H9 (cell line): ENCODE results near the gene KRT32. TPM values are rescaled to one million over a fixed set of nuclear protein-coding genes. Genes with fewer than 3 reads are reported as not detected.

Experiments
- DNase-seq: peaks from one replicate; pipeline ENCODE4 v3.0.0-alpha.2; 2017
- H2AFZ ChIP-seq: one replicate; pipeline ENCODE4 v1.6.1; 2013; ENCODE audit warnings: mild to moderate bottlenecking, low read length, control low read depth, moderate library complexity
- H2AK5ac ChIP-seq: 2 replicates; pipeline ENCODE4 v1.6.1; 2013; ENCODE audit warnings: low read length, control low read depth, mixed read lengths; ENCODE audit not compliant: insufficient read length
- H2BK120ac ChIP-seq: one replicate; pipeline ENCODE4 v1.6.1; 2013; ENCODE audit warnings: low read depth, mild to moderate bottlenecking, low read length, control low read depth, inconsistent platforms; ENCODE audit not compliant: poor library complexity, severe bottlenecking
- H2BK12ac ChIP-seq: 2 replicates; pipeline ENCODE4 v1.6.1; 2013; ENCODE audit warnings: low read length, control low read depth, mixed read lengths, low read depth; ENCODE audit not compliant: insufficient read length
- H2BK15ac ChIP-seq: 2 replicates; pipeline ENCODE4 v1.6.1; 2013; ENCODE audit warnings: low read depth, low read length, control low read depth
- H2BK20ac ChIP-seq: one replicate; pipeline ENCODE4 v1.6.1; 2013; ENCODE audit warnings: low read depth, mild to moderate bottlenecking, low read length, control low read depth, inconsistent platforms; ENCODE audit not compliant: poor library complexity, severe bottlenecking
- H2BK5ac ChIP-seq: 2 replicates; pipeline ENCODE4 v1.6.1; 2013; ENCODE audit warnings: low read length, control low read depth, mixed read lengths; ENCODE audit not compliant: insufficient read length
- H3K14ac ChIP-seq: 2 replicates; pipeline ENCODE4 v1.6.1; 2013; ENCODE audit warnings: low read length, control low read depth; ENCODE audit not compliant: insufficient read depth
- H3K18ac ChIP-seq: 2 replicates; pipeline ENCODE4 v1.6.1; 2013; ENCODE audit warnings: low read depth, mild to moderate bottlenecking, mixed read lengths, low read length, control low read depth; ENCODE audit not compliant: insufficient read length
- H3K23ac ChIP-seq: 2 replicates; pipeline ENCODE4 v1.6.1; 2013; ENCODE audit warnings: low read length, control low read depth, mixed read lengths, low read depth; ENCODE audit not compliant: insufficient read length
- H3K23me2 ChIP-seq: 2 replicates; pipeline ENCODE4 v1.6.1; 2013; ENCODE audit warnings: low read depth, mild to moderate bottlenecking, mixed read lengths, low read length, control low read depth; ENCODE audit not compliant: insufficient read length, poor library complexity, severe bottlenecking
- H3K27ac ChIP-seq: 2 replicates; pipeline ENCODE4 v1.5.1; 2013; ENCODE audit warnings: low read length, control low read depth, mixed read lengths, low read depth; ENCODE audit not compliant: insufficient read length
- H3K27me3 ChIP-seq: 2 replicates; pipeline ENCODE4 v1.6.1; 2013; ENCODE audit warnings: low read length, control low read depth, inconsistent platforms; ENCODE audit not compliant: insufficient read depth
- H3K4ac ChIP-seq: 2 replicates; pipeline ENCODE4 v1.6.1; 2013; ENCODE audit warnings: low read depth, mild to moderate bottlenecking, control low read depth, inconsistent platforms, low read length, moderate library complexity
- H3K4me1 ChIP-seq: 2 replicates; pipeline ENCODE4 v1.6.1; 2013; ENCODE audit warnings: low read length, control low read depth, inconsistent platforms; ENCODE audit not compliant: insufficient read depth
- H3K4me2 ChIP-seq: 2 replicates; pipeline ENCODE4 v1.6.1; 2013; ENCODE audit warnings: low read length, control low read depth, mixed read lengths; ENCODE audit not compliant: insufficient read length, insufficient read depth
- H3K56ac ChIP-seq: 2 replicates; pipeline ENCODE4 v1.6.1; 2013; ENCODE audit warnings: low read depth, mild to moderate bottlenecking, mixed read lengths, low read length, control low read depth; ENCODE audit not compliant: insufficient read length
- H3K79me1 ChIP-seq: 2 replicates; pipeline ENCODE4 v1.6.1; 2013; ENCODE audit warnings: low read depth, mild to moderate bottlenecking, moderate library complexity, low read length, control low read depth, inconsistent platforms; ENCODE audit not compliant: insufficient read depth, poor library complexity, severe bottlenecking
- H3K79me2 ChIP-seq: 2 replicates; pipeline ENCODE4 v1.6.1; 2013; ENCODE audit warnings: low read length, control low read depth, inconsistent platforms; ENCODE audit not compliant: insufficient read depth
- H3K9ac ChIP-seq: 2 replicates; pipeline ENCODE4 v1.6.1; 2013; ENCODE audit warnings: low read length, control low read depth, mixed read lengths; ENCODE audit not compliant: insufficient read length; ENCODE audit errors: extremely low read depth
- H3K9me3 ChIP-seq: one replicate; pipeline ENCODE4 v1.6.1; 2013; ENCODE audit warnings: low read depth, low read length, inconsistent platforms; ENCODE audit not compliant: control insufficient read depth
- H3T11ph ChIP-seq: one replicate; pipeline ENCODE4 v1.6.1; 2013; ENCODE audit warnings: mild to moderate bottlenecking, low read length, control low read depth, inconsistent platforms
- H4K20me1 ChIP-seq: one replicate; pipeline ENCODE4 v1.6.1; 2013; ENCODE audit not compliant: control insufficient read depth, insufficient read length, insufficient read depth
- H4K5ac ChIP-seq: 2 replicates; pipeline ENCODE4 v1.6.1; 2013; ENCODE audit warnings: low read depth, mild to moderate bottlenecking, mixed read lengths, low read length, control low read depth; ENCODE audit not compliant: insufficient read length
- H4K8ac ChIP-seq: replicated peaks from 2 replicates; pipeline ENCODE4 v1.6.1; 2013; ENCODE audit warnings: low read length, control low read depth, mixed read lengths, low read depth; ENCODE audit not compliant: insufficient read length
- H4K91ac ChIP-seq: 2 replicates; pipeline ENCODE4 v1.6.1; 2013; ENCODE audit warnings: low read depth, mild to moderate bottlenecking, moderate library complexity, mixed read lengths, low read length, control low read depth; ENCODE audit not compliant: insufficient read length
- H3K27ac Mint-ChIP-seq, 3 experiments: 2 replicates in 2 of 3; 3 replicates in 1 of 3; pipeline ENCODE4 v1.8.0; 2020 to 2021; ENCODE audit warnings: mixed read lengths in 3 of 3, mild to moderate bottlenecking in 1 of 3, moderate library complexity in 1 of 3
- H3K27me3 Mint-ChIP-seq: 2 replicates; pipeline ENCODE4 v1.8.0; 2021; ENCODE audit warnings: low read depth, mild to moderate bottlenecking, moderate library complexity, mixed read lengths
- H3K36me3 Mint-ChIP-seq, 3 experiments: 2 replicates in 2 of 3; 3 replicates in 1 of 3; pipeline ENCODE4 v1.8.0; 2020 to 2021; ENCODE audit warnings: low read depth in 3 of 3, mixed read lengths in 3 of 3; ENCODE audit not compliant: insufficient read depth in 1 of 3
- H3K4me1 Mint-ChIP-seq, 2 experiments: 2 replicates each; pipeline ENCODE4 v1.8.0; 2020; ENCODE audit warnings: mixed read lengths in 2 of 2
- H3K4me3 Mint-ChIP-seq, 2 experiments: 2 replicates in 1 of 2; 3 replicates in 1 of 2; pipeline ENCODE4 v1.8.0; 2020 to 2021; ENCODE audit warnings: mild to moderate bottlenecking in 2 of 2, mixed read lengths in 2 of 2, moderate library complexity in 1 of 2
- H3K9me3 Mint-ChIP-seq, 2 experiments: 2 replicates in 1 of 2; 3 replicates in 1 of 2; pipeline ENCODE4 v1.8.0; 2020; ENCODE audit warnings: mild to moderate bottlenecking in 2 of 2, mixed read lengths in 2 of 2, moderate library complexity in 1 of 2
- WGBS: extraction: QIAGEN DNeasy Blood & Tissue Kit; methylation state at CpG from one replicate; pipeline ENCODE4 v1.1.7; 2013; ENCODE audit warnings: missing lambda C conversion rate, low lambda C conversion rate, mixed read lengths; ENCODE audit not compliant: insufficient read length; ENCODE audit errors: extremely low coverage; 5-methylcytosine and 5-hydroxymethylcytosine counted together
- total RNA-seq: library from RNA; stranded (reverse); gene quantifications from 2 replicates; pipeline ENCODE4 v1.2.1, GENCODE V29; 2021
- TF ChIP-seq, protein P1 (sequence below): fragments of 200-600 bp; sonication (generic); conservative IDR thresholded peaks from 3 replicates; pipeline ENCODE4 v1.8.0; 2021; ENCODE audit warnings: antibody characterized with exemption, mild to moderate bottlenecking

Gene KRT32
- total RNA-seq, 1 experiment from 2014 or later = not detected

DNA sequence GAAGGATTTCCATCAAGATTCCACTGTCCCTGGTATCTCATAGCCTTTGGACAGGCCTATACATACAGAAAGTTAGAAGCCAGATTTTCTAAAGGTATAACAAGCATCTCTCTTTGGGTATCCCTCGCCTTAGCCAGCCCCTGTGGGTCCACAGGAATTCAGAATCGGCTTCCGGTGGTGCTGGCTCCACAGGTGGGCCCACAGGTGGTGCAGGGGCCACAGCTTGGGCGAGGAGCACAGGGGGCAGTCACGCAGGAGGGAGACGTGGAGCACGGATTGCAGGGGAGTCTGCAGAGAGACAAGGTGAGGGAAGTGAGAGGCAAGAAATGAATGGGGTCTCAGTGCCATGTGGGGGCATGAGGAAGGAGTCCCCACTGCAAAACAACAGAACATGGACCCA is 29.9 kb downstream of the KRT32 start:
- no peak overlapping the region for H2AFZ ChIP-seq
- H4K8ac ChIP-seq = no peak overlapping the region
- Mint-ChIP-seq H3K27me3 (peaks cover 10% of the 10 kb centered on the region), H3K4me3 (no peak overlapping the region), H3K4me1 (no peaks in the 10 kb centered on the region), H3K36me3 (no peaks in the 10 kb centered on the region; a peak in 1 of 7 replicates), H3K9me3 (no peaks in the 10 kb centered on the region; a peak in 1 of 5 replicates), H3K27ac (peak overlapping the region in 1 of 3 experiments; percentile 28; a peak in 1 of 7 replicates)
- H2BK5ac ChIP-seq = no peak overlapping the region
- no peak overlapping the region for H3K27ac ChIP-seq
- TF ChIP-seq, protein P1, sequence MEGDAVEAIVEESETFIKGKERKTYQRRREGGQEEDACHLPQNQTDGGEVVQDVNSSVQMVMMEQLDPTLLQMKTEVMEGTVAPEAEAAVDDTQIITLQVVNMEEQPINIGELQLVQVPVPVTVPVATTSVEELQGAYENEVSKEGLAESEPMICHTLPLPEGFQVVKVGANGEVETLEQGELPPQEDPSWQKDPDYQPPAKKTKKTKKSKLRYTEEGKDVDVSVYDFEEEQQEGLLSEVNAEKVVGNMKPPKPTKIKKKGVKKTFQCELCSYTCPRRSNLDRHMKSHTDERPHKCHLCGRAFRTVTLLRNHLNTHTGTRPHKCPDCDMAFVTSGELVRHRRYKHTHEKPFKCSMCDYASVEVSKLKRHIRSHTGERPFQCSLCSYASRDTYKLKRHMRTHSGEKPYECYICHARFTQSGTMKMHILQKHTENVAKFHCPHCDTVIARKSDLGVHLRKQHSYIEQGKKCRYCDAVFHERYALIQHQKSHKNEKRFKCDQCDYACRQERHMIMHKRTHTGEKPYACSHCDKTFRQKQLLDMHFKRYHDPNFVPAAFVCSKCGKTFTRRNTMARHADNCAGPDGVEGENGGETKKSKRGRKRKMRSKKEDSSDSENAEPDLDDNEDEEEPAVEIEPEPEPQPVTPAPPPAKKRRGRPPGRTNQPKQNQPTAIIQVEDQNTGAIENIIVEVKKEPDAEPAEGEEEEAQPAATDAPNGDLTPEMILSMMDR = no peak
- no peak for DNase-seq
- H2AK5ac ChIP-seq = no peak overlapping the region
- no peaks in the 10 kb centered on the region for H3K9me3 ChIP-seq
- no peak overlapping the region for H3K23ac ChIP-seq
- no peak overlapping the region for H3K4me2 ChIP-seq
- no peak overlapping the region for H3K14ac ChIP-seq
- H3K4ac ChIP-seq = no peak overlapping the region
- H2BK120ac ChIP-seq = no peak overlapping the region
- no peak overlapping the region for H2BK15ac ChIP-seq
- no peaks in the 10 kb centered on the region for H3K79me1 ChIP-seq
- no peak overlapping the region for H2BK20ac ChIP-seq
- H3K56ac ChIP-seq = no peak overlapping the region
- no peak overlapping the region for H2BK12ac ChIP-seq
- H3K27me3 ChIP-seq = no peaks in the 10 kb centered on the region
- H3K79me2 ChIP-seq = no peaks in the 10 kb centered on the region
- no peaks in the 10 kb centered on the region for H3K23me2 ChIP-seq
- H4K5ac ChIP-seq = no peak overlapping the region
- H4K91ac ChIP-seq = no peak overlapping the region
- no CpG with 5 or more reads among the region's 7 CpGs for WGBS
- no peaks in the 10 kb centered on the region for H4K20me1 ChIP-seq
- no peaks in the 10 kb centered on the region for H3K4me1 ChIP-seq
- no peak overlapping the region for H3K18ac ChIP-seq
- H3T11ph ChIP-seq = no peak overlapping the region
- H3K9ac ChIP-seq = no peak overlapping the region
